GM23338 (cell line): ENCODE results near the gene CBLL2. TPM values are rescaled to one million over a fixed set of nuclear protein-coding genes. Genes with fewer than 3 reads are reported as not detected.

Source experiments
- ATAC-seq: fragments of 200-7000 bp; cut with Tn5 transposase; 3 replicates; pipeline ENCODE4 v1.9.1; 2020
- DNase-seq: peaks from one replicate; pipeline ENCODE4 v3.0.0-alpha.2; 2015; ENCODE audit warnings: low spot score
- H2AFZ ChIP-seq: fragments of 200-600 bp; sonication (generic); 2 replicates; pipeline ENCODE4 v1.8.0; 2016; ENCODE audit warnings: antibody characterized with exemption, mild to moderate bottlenecking, moderate library complexity
- H3F3A ChIP-seq: fragments of 200-600 bp; sonication (generic); replicated peaks from 2 replicates; pipeline ENCODE4 v1.8.0; 2017; ENCODE audit warnings: antibody characterized with exemption, mixed run types, low read depth
- H3K27ac ChIP-seq: fragments of 200-600 bp; sonication (generic); 2 replicates; pipeline ENCODE4 v1.6.1; 2016; ENCODE audit warnings: low read depth
- H3K27me3 ChIP-seq: fragments of 200-600 bp; sonication (generic); 2 replicates; pipeline ENCODE4 v1.8.0; 2016; ENCODE audit warnings: mild to moderate bottlenecking, mixed run types, moderate library complexity; ENCODE audit not compliant: insufficient read depth
- H3K36me3 ChIP-seq: fragments of 200-600 bp; sonication (generic); 2 replicates; pipeline ENCODE4 v1.8.0; 2016; ENCODE audit warnings: mild to moderate bottlenecking; ENCODE audit not compliant: insufficient read depth
- H3K4me1 ChIP-seq: fragments of 200-600 bp; sonication (generic); 2 replicates; pipeline ENCODE4 v1.8.0; 2016; ENCODE audit warnings: mild to moderate bottlenecking, moderate library complexity; ENCODE audit not compliant: insufficient read depth
- H3K4me2 ChIP-seq: fragments of 200-600 bp; sonication (generic); 2 replicates; pipeline ENCODE4 v1.7.1; 2017; ENCODE audit warnings: mixed run types
- H3K4me3 ChIP-seq: fragments of 200-600 bp; sonication (generic); 2 replicates; pipeline ENCODE4 v1.6.1; 2016; ENCODE audit warnings: mixed run types
- H3K79me2 ChIP-seq: fragments of 200-600 bp; sonication (generic); replicated peaks from 2 replicates; pipeline ENCODE4 v1.8.0; 2017; ENCODE audit warnings: mild to moderate bottlenecking; ENCODE audit not compliant: insufficient read depth
- H3K9me2 ChIP-seq: fragments of 200-600 bp; sonication (generic); 2 replicates; pipeline ENCODE4 v1.8.0; 2017; ENCODE audit not compliant: insufficient read depth
- H4K20me1 ChIP-seq: fragments of 200-600 bp; sonication (generic); replicated peaks from 2 replicates; pipeline ENCODE4 v1.8.0; 2017; ENCODE audit warnings: mild to moderate bottlenecking; ENCODE audit not compliant: insufficient read depth
- H3K27ac Mint-ChIP-seq: 2 replicates; pipeline ENCODE4 v1.8.0; 2020; ENCODE audit warnings: inconsistent platforms, mild to moderate bottlenecking, moderate library complexity, mixed read lengths
- H3K27me3 Mint-ChIP-seq: 3 replicates; pipeline ENCODE4 v1.8.0; 2022; ENCODE audit warnings: low read depth, mild to moderate bottlenecking, moderate library complexity, mixed read lengths, inconsistent platforms; ENCODE audit not compliant: insufficient read depth, poor library complexity
- H3K36me3 Mint-ChIP-seq: 3 replicates; pipeline ENCODE4 v1.8.0; 2021; ENCODE audit warnings: low read depth, mild to moderate bottlenecking, inconsistent platforms, moderate library complexity, mixed read lengths
- H3K4me1 Mint-ChIP-seq: 3 replicates; pipeline ENCODE4 v1.8.0; 2020; ENCODE audit warnings: mild to moderate bottlenecking, inconsistent platforms, mixed read lengths
- H3K4me3 Mint-ChIP-seq: 3 replicates; pipeline ENCODE4 v1.8.0; 2021; ENCODE audit warnings: moderate library complexity, mild to moderate bottlenecking, inconsistent platforms, mixed read lengths
- H3K9me3 Mint-ChIP-seq: 3 replicates; pipeline ENCODE4 v1.8.0; 2020; ENCODE audit warnings: moderate library complexity, mild to moderate bottlenecking, inconsistent platforms, mixed read lengths
- CREB1 ChIP-seq: fragments of 250-450 bp; sonication (Bioruptor Pico); IDR thresholded peaks from 2 replicates; pipeline ENCODE4 v1.5.0; 2020; ENCODE audit warnings: low read depth, mild to moderate bottlenecking, moderate library complexity
- EZH2 ChIP-seq: fragments of 200-600 bp; sonication (generic); IDR thresholded peaks from one replicate; pipeline ENCODE4 v1.8.0; 2017; ENCODE audit warnings: antibody characterized with exemption, mild to moderate bottlenecking, low read depth; ENCODE audit not compliant: unreplicated experiment
- EZH2phosphoT487 ChIP-seq: fragments of 200-600 bp; sonication (generic); IDR thresholded peaks from one replicate; pipeline ENCODE4 v1.8.1; 2018; ENCODE audit warnings: antibody characterized with exemption; ENCODE audit not compliant: unreplicated experiment
- JUNB ChIP-seq: IDR thresholded peaks from one replicate; pipeline ENCODE4 v1.6.1; 2016; ENCODE audit warnings: antibody characterized with exemption; ENCODE audit not compliant: unreplicated experiment
- NANOG ChIP-seq: IDR thresholded peaks from 2 replicates; pipeline ENCODE4 v1.6.1; 2016; ENCODE audit warnings: antibody characterized with exemption, borderline replicate concordance
- POLR2AphosphoS5 ChIP-seq: IDR thresholded peaks from 2 replicates; pipeline ENCODE4 v1.6.1; 2016; ENCODE audit warnings: antibody characterized with exemption, low read depth
- ZNF114 ChIP-seq: fragments of 250-450 bp; sonication (Bioruptor Pico); IDR thresholded peaks from 2 replicates; pipeline ENCODE4 v1.5.0; 2020; ENCODE audit warnings: mild to moderate bottlenecking, moderate library complexity
- ZNF331 ChIP-seq: fragments of 250-450 bp; sonication (Bioruptor Pico); IDR thresholded peaks from 2 replicates; pipeline ENCODE4 v1.5.0; 2020; ENCODE audit warnings: low read depth, mild to moderate bottlenecking, moderate library complexity
- polyA plus RNA-seq: library from polyadenylated mRNA; unstranded; fragments of >200 nt; fragmentation: Nextera tagmentation; extraction: Ambion mirVana; gene quantifications from 2 replicates; pipeline ENCODE4 v1.2.1, GENCODE V29; 2016
- total RNA-seq: library from RNA; depleted of rRNA; stranded (reverse); fragments of >200 nt; shearing (Covaris generic); gene quantifications from 2 replicates; pipeline ENCODE4 v1.2.3, GENCODE V29; 2014
- TF ChIP-seq, protein P1 (sequence below): fragments of 250-450 bp; sonication (Bioruptor Pico); IDR thresholded peaks from 2 replicates; pipeline ENCODE4 v1.5.0; 2020; ENCODE audit warnings: mild to moderate bottlenecking, moderate library complexity
- TF ChIP-seq, protein P2 (sequence below): IDR thresholded peaks from 2 replicates; pipeline ENCODE4 v1.6.1; 2016; ENCODE audit warnings: antibody characterized with exemption

The CBLL2 gene
- total and polyA plus RNA-seq, 2 experiments from 2014 or later = not detected

DNA sequence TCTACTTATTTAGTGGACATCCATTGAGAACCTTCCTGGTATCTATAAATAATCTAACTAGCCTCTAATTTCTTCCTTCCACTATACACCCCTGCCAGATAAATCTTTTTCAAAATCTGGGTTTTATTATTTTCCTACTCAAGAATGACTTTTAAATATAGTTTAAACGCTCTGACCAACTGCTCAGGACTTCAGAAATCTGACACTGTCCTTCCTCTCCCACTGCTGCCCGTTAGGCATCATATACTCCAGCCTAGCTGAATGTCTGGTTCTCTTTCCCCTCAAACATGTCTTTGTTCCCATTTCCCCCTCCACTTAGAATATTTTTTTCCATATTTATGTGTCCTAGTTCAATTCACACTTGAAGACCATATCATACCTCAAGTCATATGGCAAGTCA is 35.2 kb upstream of the CBLL2 start:
- H3K4me1 Mint-ChIP-seq = no peaks in the 10 kb centered on the region
- no peaks in the 10 kb centered on the region for H3K9me2 ChIP-seq
- no peaks in the 10 kb centered on the region for H4K20me1 ChIP-seq
- H3K36me3 ChIP-seq = no peaks in the 10 kb centered on the region
- H3K9me3 Mint-ChIP-seq = peaks cover under 1% of the 10 kb centered on the region; the same call in 2 of the 3 replicates
- H3K4me1 ChIP-seq = no peaks in the 10 kb centered on the region
- no peaks in the 10 kb centered on the region for H3K36me3 Mint-ChIP-seq
- H3F3A ChIP-seq = no peaks in the 10 kb centered on the region
- no peak for ATAC-seq
- H3K4me3 Mint-ChIP-seq = no peak overlapping the region
- TF ChIP-seq CREB1 (CRISPR knock-in tag) = no peak
- TF ChIP-seq NANOG = no peak
- TF ChIP-seq, protein P1, sequence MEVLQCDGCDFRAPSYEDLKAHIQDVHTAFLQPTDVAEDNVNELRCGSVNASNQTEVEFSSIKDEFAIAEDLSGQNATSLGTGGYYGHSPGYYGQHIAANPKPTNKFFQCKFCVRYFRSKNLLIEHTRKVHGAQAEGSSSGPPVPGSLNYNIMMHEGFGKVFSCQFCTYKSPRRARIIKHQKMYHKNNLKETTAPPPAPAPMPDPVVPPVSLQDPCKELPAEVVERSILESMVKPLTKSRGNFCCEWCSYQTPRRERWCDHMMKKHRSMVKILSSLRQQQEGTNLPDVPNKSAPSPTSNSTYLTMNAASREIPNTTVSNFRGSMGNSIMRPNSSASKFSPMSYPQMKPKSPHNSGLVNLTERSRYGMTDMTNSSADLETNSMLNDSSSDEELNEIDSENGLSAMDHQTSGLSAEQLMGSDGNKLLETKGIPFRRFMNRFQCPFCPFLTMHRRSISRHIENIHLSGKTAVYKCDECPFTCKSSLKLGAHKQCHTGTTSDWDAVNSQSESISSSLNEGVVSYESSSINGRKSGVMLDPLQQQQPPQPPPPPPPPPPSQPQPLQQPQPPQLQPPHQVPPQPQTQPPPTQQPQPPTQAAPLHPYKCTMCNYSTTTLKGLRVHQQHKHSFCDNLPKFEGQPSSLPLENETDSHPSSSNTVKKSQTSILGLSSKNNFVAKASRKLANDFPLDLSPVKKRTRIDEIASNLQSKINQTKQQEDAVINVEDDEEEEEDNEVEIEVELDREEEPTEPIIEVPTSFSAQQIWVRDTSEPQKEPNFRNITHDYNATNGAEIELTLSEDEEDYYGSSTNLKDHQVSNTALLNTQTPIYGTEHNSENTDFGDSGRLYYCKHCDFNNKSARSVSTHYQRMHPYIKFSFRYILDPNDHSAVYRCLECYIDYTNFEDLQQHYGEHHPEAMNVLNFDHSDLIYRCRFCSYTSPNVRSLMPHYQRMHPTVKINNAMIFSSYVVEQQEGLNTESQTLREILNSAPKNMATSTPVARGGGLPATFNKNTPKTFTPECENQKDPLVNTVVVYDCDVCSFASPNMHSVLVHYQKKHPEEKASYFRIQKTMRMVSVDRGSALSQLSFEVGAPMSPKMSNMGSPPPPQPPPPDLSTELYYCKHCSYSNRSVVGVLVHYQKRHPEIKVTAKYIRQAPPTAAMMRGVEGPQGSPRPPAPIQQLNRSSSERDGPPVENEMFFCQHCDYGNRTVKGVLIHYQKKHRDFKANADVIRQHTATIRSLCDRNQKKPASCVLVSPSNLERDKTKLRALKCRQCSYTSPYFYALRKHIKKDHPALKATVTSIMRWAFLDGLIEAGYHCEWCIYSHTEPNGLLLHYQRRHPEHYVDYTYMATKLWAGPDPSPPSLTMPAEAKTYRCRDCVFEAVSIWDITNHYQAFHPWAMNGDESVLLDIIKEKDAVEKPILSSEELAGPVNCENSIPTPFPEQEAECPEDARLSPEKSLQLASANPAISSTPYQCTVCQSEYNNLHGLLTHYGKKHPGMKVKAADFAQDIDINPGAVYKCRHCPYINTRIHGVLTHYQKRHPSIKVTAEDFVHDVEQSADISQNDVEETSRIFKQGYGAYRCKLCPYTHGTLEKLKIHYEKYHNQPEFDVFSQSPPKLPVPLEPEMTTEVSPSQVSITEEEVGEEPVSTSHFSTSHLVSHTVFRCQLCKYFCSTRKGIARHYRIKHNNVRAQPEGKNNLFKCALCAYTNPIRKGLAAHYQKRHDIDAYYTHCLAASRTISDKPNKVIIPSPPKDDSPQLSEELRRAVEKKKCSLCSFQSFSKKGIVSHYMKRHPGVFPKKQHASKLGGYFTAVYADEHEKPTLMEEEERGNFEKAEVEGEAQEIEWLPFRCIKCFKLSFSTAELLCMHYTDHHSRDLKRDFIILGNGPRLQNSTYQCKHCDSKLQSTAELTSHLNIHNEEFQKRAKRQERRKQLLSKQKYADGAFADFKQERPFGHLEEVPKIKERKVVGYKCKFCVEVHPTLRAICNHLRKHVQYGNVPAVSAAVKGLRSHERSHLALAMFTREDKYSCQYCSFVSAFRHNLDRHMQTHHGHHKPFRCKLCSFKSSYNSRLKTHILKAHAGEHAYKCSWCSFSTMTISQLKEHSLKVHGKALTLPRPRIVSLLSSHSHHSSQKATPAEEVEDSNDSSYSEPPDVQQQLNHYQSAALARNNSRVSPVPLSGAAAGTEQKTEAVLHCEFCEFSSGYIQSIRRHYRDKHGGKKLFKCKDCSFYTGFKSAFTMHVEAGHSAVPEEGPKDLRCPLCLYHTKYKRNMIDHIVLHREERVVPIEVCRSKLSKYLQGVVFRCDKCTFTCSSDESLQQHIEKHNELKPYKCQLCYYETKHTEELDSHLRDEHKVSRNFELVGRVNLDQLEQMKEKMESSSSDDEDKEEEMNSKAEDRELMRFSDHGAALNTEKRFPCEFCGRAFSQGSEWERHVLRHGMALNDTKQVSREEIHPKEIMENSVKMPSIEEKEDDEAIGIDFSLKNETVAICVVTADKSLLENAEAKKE (CRISPR knock-in tag) = no peak
- TF ChIP-seq ZNF331 (CRISPR knock-in tag) = no peak
- TF ChIP-seq EZH2phosphoT487 = no peak
- DNase-seq = no peak
- no peaks in the 10 kb centered on the region for H3K27me3 ChIP-seq
- H2AFZ ChIP-seq = no peak overlapping the region
- H3K27ac Mint-ChIP-seq = no peak overlapping the region
- no peak overlapping the region for H3K4me2 ChIP-seq
- no peaks in the 10 kb centered on the region for H3K79me2 ChIP-seq
- no peak overlapping the region for H3K27ac ChIP-seq
- H3K27me3 Mint-ChIP-seq = no peaks in the 10 kb centered on the region
- H3K4me3 ChIP-seq = no peak overlapping the region

DNA sequence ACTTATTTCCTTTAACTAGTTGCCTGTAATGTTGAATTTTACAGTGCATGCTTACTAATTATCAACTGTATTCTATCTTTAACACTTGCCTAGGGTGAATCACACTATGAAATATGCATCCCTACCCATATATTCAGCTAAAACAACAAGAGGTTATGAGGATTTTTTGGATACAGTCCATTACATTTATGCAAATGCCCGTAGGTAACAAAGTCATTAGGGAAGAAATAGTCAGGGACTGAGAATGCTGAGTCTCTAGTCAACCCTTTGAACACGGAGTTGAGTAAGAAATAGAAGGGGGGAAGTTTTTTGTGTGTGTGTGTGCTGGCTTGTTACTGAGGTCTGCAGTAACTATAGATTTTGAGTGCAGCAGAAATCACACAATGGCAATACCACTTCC is 26.1 kb upstream of the CBLL2 start:
- no peaks in the 10 kb centered on the region; the same call in 2 of the 3 replicates for H3K4me1 Mint-ChIP-seq
- H3K79me2 ChIP-seq = no peaks in the 10 kb centered on the region
- no peaks in the 10 kb centered on the region for H3K9me2 ChIP-seq
- no peak overlapping the region for H3K4me3 Mint-ChIP-seq
- H4K20me1 ChIP-seq = no peaks in the 10 kb centered on the region
- H3K27ac Mint-ChIP-seq = no peak overlapping the region
- H3K27me3 ChIP-seq = no peaks in the 10 kb centered on the region
- no peaks in the 10 kb centered on the region for H3F3A ChIP-seq
- H3K27ac ChIP-seq = no peak overlapping the region
- no peaks in the 10 kb centered on the region for H3K4me1 ChIP-seq
- no peaks in the 10 kb centered on the region for H3K36me3 ChIP-seq
- H3K4me3 ChIP-seq = no peak overlapping the region
- DNase-seq (no peak), ATAC-seq (no peak)
- H2AFZ ChIP-seq = no peak overlapping the region
- no peaks in the 10 kb centered on the region for H3K36me3 Mint-ChIP-seq
- H3K9me3 Mint-ChIP-seq = peaks cover 2% of the 10 kb centered on the region; the same call in 1 of the 3 replicates
- no peak overlapping the region for H3K4me2 ChIP-seq
- no peaks in the 10 kb centered on the region for H3K27me3 Mint-ChIP-seq
- TF ChIP-seq, protein P2, sequence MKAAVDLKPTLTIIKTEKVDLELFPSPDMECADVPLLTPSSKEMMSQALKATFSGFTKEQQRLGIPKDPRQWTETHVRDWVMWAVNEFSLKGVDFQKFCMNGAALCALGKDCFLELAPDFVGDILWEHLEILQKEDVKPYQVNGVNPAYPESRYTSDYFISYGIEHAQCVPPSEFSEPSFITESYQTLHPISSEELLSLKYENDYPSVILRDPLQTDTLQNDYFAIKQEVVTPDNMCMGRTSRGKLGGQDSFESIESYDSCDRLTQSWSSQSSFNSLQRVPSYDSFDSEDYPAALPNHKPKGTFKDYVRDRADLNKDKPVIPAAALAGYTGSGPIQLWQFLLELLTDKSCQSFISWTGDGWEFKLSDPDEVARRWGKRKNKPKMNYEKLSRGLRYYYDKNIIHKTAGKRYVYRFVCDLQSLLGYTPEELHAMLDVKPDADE = no peak
- TF ChIP-seq EZH2 (no peak), POLR2AphosphoS5 (no peak), CREB1 (CRISPR knock-in tag) (no peak), ZNF114 (CRISPR knock-in tag) (no peak), JUNB (no peak), NANOG (no peak), ZNF331 (CRISPR knock-in tag) (no peak)
